CD14-positive monocyte (primary cell): Measurements from ENCODE around the gene BORCS5. TPM values are rescaled to one million over a fixed set of nuclear protein-coding genes. Genes with fewer than 3 reads are reported as not detected.

Experiments used
- DNase-seq, 3 donors: peaks; one replicate each; pipeline ENCODE4 v3.0.0-alpha.2; 2011 to 2022
- H2AFZ ChIP-seq: 2 replicates; pipeline ENCODE4 v1.6.0; 2012; ENCODE audit warnings: mild to moderate bottlenecking, low read depth, low read length, inconsistent platforms; ENCODE audit not compliant: insufficient read depth, poor library complexity, severe bottlenecking
- H3K27ac ChIP-seq, 2 donors: 1 replicate in 1 of 2; 2 replicates in 1 of 2; pipeline ENCODE4 v1.5.1; 2012 to 2013; ENCODE audit warnings: low read length in 2 of 2, control low read depth in 1 of 2, inconsistent platforms in 1 of 2, low read depth in 1 of 2, mild to moderate bottlenecking in 1 of 2
- H3K27me3 ChIP-seq, 2 donors: one replicate each; pipeline versions ENCODE4 v1.6.0 to v1.6.1; 2011 to 2013; ENCODE audit warnings: low read length in 2 of 2; ENCODE audit not compliant: control insufficient read depth in 2 of 2, insufficient read depth in 2 of 2
- H3K36me3 ChIP-seq, 2 donors: replicated peaks in 1 of 2; 1 replicate in 1 of 2; 2 replicates in 1 of 2; pipeline versions ENCODE4 v1.5.1 to v1.6.1; 2012 to 2013; ENCODE audit warnings: low read length in 2 of 2, control low read depth in 1 of 2, inconsistent platforms in 1 of 2, mild to moderate bottlenecking in 1 of 2; ENCODE audit not compliant: insufficient read depth in 2 of 2, control insufficient read depth in 1 of 2
- H3K4me1 ChIP-seq, 2 donors: 1 replicate in 1 of 2; 2 replicates in 1 of 2; pipeline versions ENCODE4 v1.5.1 to v1.6.1; 2012 to 2013; ENCODE audit warnings: low read length in 2 of 2, control low read depth in 1 of 2, inconsistent platforms in 1 of 2, mild to moderate bottlenecking in 1 of 2, moderate library complexity in 1 of 2; ENCODE audit not compliant: insufficient read depth in 2 of 2, control insufficient read depth in 1 of 2
- H3K4me2 ChIP-seq: replicated peaks from 2 replicates; pipeline ENCODE3; 2012; ENCODE audit warnings: low read length, moderate library complexity, mild to moderate bottlenecking; ENCODE audit not compliant: poor library complexity, severe bottlenecking; ENCODE audit errors: extremely low read depth
- H3K4me3 ChIP-seq, 3 experiments: fragments of 200-600 bp in 1 of 3; sonication (generic) in 1 of 3; replicated peaks in 1 of 3; 1 replicate in 2 of 3; 2 replicates in 1 of 3; pipeline ENCODE4 v1.5.1; 2011 to 2013; ENCODE audit warnings: low read length in 3 of 3, mild to moderate bottlenecking in 3 of 3, control low read depth in 2 of 3, low read depth in 2 of 3, inconsistent platforms in 1 of 3, moderate library complexity in 1 of 3
- H3K79me2 ChIP-seq: 2 replicates; pipeline ENCODE4 v1.6.0; 2012; ENCODE audit warnings: mild to moderate bottlenecking, control low read depth, inconsistent platforms, low read length, moderate library complexity; ENCODE audit not compliant: insufficient read depth
- H3K9ac ChIP-seq: 2 replicates; pipeline ENCODE4 v1.6.0; 2017; ENCODE audit warnings: low read length, mild to moderate bottlenecking; ENCODE audit not compliant: insufficient read depth, poor library complexity, severe bottlenecking
- H3K9me3 ChIP-seq, 2 donors: replicated peaks in 1 of 2; 1 replicate in 1 of 2; 2 replicates in 1 of 2; pipeline versions ENCODE4 v1.5.1 to v1.6.1; 2012 to 2013; ENCODE audit warnings: low read length in 2 of 2, control low read depth in 1 of 2; ENCODE audit not compliant: control insufficient read depth in 1 of 2, insufficient read depth in 1 of 2
- H4K20me1 ChIP-seq: 2 replicates; pipeline ENCODE4 v1.6.0; 2012; ENCODE audit warnings: mild to moderate bottlenecking, low read length, control low read depth, moderate library complexity; ENCODE audit not compliant: insufficient read depth
- H3K27ac Mint-ChIP-seq, 7 donors: one replicate each; pipeline ENCODE4 v1.8.0; 2020; ENCODE audit warnings: mild to moderate bottlenecking in 7 of 7, mixed read lengths in 7 of 7, moderate library complexity in 6 of 7, inconsistent platforms in 2 of 7
- H3K27me3 Mint-ChIP-seq, 3 donors: one replicate each; pipeline ENCODE4 v1.8.0; 2021 to 2022; ENCODE audit warnings: low read depth in 3 of 3, mild to moderate bottlenecking in 3 of 3, mixed read lengths in 3 of 3, moderate library complexity in 3 of 3, inconsistent platforms in 1 of 3
- H3K36me3 Mint-ChIP-seq, 2 donors: one replicate each; pipeline ENCODE4 v1.8.0; 2020; ENCODE audit warnings: mixed read lengths in 2 of 2, inconsistent platforms in 1 of 2, mild to moderate bottlenecking in 1 of 2
- H3K4me1 Mint-ChIP-seq: one replicate; pipeline ENCODE4 v1.8.0; 2020; ENCODE audit warnings: mild to moderate bottlenecking, mixed read lengths
- H3K4me3 Mint-ChIP-seq, 2 donors: one replicate each; pipeline ENCODE4 v1.8.0; 2020; ENCODE audit warnings: mild to moderate bottlenecking in 2 of 2, mixed read lengths in 2 of 2, moderate library complexity in 1 of 2
- H3K9me3 Mint-ChIP-seq, 7 donors: one replicate each; pipeline ENCODE4 v1.8.0; 2020 to 2022; ENCODE audit warnings: mixed read lengths in 7 of 7, mild to moderate bottlenecking in 6 of 7, moderate library complexity in 6 of 7, inconsistent platforms in 2 of 7
- WGBS: methylation state at CpG from one replicate; pipeline ENCODE4 v1.1.5; 2013; ENCODE audit warnings: missing lambda C conversion rate; ENCODE audit not compliant: insufficient coverage; 5-methylcytosine and 5-hydroxymethylcytosine counted together
- intact Hi-C, 2 donors: fragments of 100-400 bp; cut with micrococcal nuclease; formaldehyde crosslinking; loops; one replicate each; pipeline versions ENCODE4 v1.15.0 to v1.15.1; 2023
- polyA plus RNA-seq, 3 donors: library from polyadenylated mRNA; depleted of rRNA in 1 of 3; unstranded in 2 of 3; stranded (reverse) in 1 of 3; fragments of 300-500 nt in 2 of 3; fragments of >200 nt in 1 of 3; fragmentation: Illumina TruSeq in 2 of 3; gene quantifications; 1 replicate in 2 of 3; 2 replicates in 1 of 3; pipeline ENCODE4 v1.2.3, GENCODE V29; 2012 to 2021
- TF ChIP-seq, protein P1 (sequence below): fragments of 200-600 bp; IDR thresholded peaks from one replicate; pipeline ENCODE4 v1.8.0; 2022; ENCODE audit warnings: antibody characterized with exemption, mild to moderate bottlenecking

BORCS5 gene
- polyA plus RNA-seq, 3 donors = 8.5 to 15.1 (median 9.6) TPM

GRCh38 chr12:12356467-12356895 lies 397 bp upstream of the BORCS5 start:
- peak overlapping the region; percentile 97 to 99 (median 98) for H3K27ac Mint-ChIP-seq
- peak overlapping the region; percentile 85 for H3K4me2 ChIP-seq
- 26% methylated on average over 3 of the region's 5 CpGs for WGBS
- H4K20me1 ChIP-seq = no peaks in the 10 kb centered on the region
- peak overlapping the region; percentile 90 to 96 for H3K27ac ChIP-seq
- H3K9me3 ChIP-seq = no peaks in the 10 kb centered on the region
- H3K36me3 Mint-ChIP-seq = peaks cover 0 to 2% of the 10 kb centered on the region in 2 donors
- peaks cover 30% of the 10 kb centered on the region for H3K4me1 Mint-ChIP-seq
- DNase-seq = no peak
- H3K36me3 ChIP-seq = no peaks in the 10 kb centered on the region
- H3K4me3 Mint-ChIP-seq = peak overlapping the region; percentile 90 to 96
- H3K27me3 Mint-ChIP-seq = peaks cover 0 to 5% (median 3%) of the 10 kb centered on the region in 3 donors
- H3K27me3 ChIP-seq = no peaks in the 10 kb centered on the region
- TF ChIP-seq, protein P1, sequence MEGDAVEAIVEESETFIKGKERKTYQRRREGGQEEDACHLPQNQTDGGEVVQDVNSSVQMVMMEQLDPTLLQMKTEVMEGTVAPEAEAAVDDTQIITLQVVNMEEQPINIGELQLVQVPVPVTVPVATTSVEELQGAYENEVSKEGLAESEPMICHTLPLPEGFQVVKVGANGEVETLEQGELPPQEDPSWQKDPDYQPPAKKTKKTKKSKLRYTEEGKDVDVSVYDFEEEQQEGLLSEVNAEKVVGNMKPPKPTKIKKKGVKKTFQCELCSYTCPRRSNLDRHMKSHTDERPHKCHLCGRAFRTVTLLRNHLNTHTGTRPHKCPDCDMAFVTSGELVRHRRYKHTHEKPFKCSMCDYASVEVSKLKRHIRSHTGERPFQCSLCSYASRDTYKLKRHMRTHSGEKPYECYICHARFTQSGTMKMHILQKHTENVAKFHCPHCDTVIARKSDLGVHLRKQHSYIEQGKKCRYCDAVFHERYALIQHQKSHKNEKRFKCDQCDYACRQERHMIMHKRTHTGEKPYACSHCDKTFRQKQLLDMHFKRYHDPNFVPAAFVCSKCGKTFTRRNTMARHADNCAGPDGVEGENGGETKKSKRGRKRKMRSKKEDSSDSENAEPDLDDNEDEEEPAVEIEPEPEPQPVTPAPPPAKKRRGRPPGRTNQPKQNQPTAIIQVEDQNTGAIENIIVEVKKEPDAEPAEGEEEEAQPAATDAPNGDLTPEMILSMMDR = no peak
- peak overlapping the region; percentile 76 for H2AFZ ChIP-seq
- peak overlapping the region; percentile 88 for H3K9ac ChIP-seq
- peaks cover 18 to 24% of the 10 kb centered on the region in 2 donors for H3K4me1 ChIP-seq
- intact Hi-C loops = loop anchor here (5.0 to 10.0 kb wide), 3 partner anchors 346 to 368 kb away; partner anchors contain the start of gene CDKN1B (in 1 of the 2)
- peak overlapping the region; percentile 67 to 84 (median 76) for H3K4me3 ChIP-seq
- peaks cover 26% of the 10 kb centered on the region for H3K79me2 ChIP-seq
- no peaks in the 10 kb centered on the region for H3K9me3 Mint-ChIP-seq

GRCh38 chr12:12357719-12358461 lies 1.0 kb downstream of the BORCS5 start:
- Histone ChIP-seq H3K36me3 (peaks cover 0 to 6% of the 10 kb centered on the region in 2 donors), H3K79me2 (peaks cover 26% of the 10 kb centered on the region), H3K27ac (peak overlapping the region; percentile 90 to 96), H3K4me1 (peaks cover 18 to 24% of the 10 kb centered on the region in 2 donors), H3K4me3 (peak overlapping the region; percentile 67 to 84 (median 76)), H4K20me1 (no peaks in the 10 kb centered on the region), H3K27me3 (no peaks in the 10 kb centered on the region), H3K9ac (peak overlapping the region; percentile 88), H2AFZ (peak overlapping the region; percentile 76), H3K9me3 (no peaks in the 10 kb centered on the region), H3K4me2 (peak overlapping the region; percentile 85)
- peak overlapping the region; percentile 97 to 99 (median 98) for H3K27ac Mint-ChIP-seq
- no peak for DNase-seq
- TF ChIP-seq, protein P1 = no peak
- intact Hi-C loops = loop anchor here (5.0 to 10.0 kb wide), 3 partner anchors 344 to 367 kb away; partner anchors contain the start of gene CDKN1B (in 1 of the 2)
- 48% methylated on average over 3 of the region's 10 CpGs for WGBS
- peaks cover 0 to 5% (median under 1%) of the 10 kb centered on the region in 3 donors for H3K27me3 Mint-ChIP-seq
- peaks cover 4% of the 10 kb centered on the region in 2 donors for H3K36me3 Mint-ChIP-seq
- peaks cover 30% of the 10 kb centered on the region for H3K4me1 Mint-ChIP-seq
- no peaks in the 10 kb centered on the region for H3K9me3 Mint-ChIP-seq
- H3K4me3 Mint-ChIP-seq = peak overlapping the region; percentile 90 to 96
